H9 (cell line): ENCODE data around the gene NPFF. TPM values are rescaled to one million over a fixed set of nuclear protein-coding genes. Genes with fewer than 3 reads are reported as not detected.

Experiments
- DNase-seq: peaks from one replicate; pipeline ENCODE4 v3.0.0-alpha.2; 2017
- H2AFZ ChIP-seq: one replicate; pipeline ENCODE4 v1.6.1; 2013; ENCODE audit warnings: mild to moderate bottlenecking, low read length, control low read depth, moderate library complexity
- H2AK5ac ChIP-seq: 2 replicates; pipeline ENCODE4 v1.6.1; 2013; ENCODE audit warnings: low read length, control low read depth, mixed read lengths; ENCODE audit not compliant: insufficient read length
- H2BK120ac ChIP-seq: one replicate; pipeline ENCODE4 v1.6.1; 2013; ENCODE audit warnings: low read depth, mild to moderate bottlenecking, low read length, control low read depth, inconsistent platforms; ENCODE audit not compliant: poor library complexity, severe bottlenecking
- H2BK12ac ChIP-seq: 2 replicates; pipeline ENCODE4 v1.6.1; 2013; ENCODE audit warnings: low read length, control low read depth, mixed read lengths, low read depth; ENCODE audit not compliant: insufficient read length
- H2BK15ac ChIP-seq: 2 replicates; pipeline ENCODE4 v1.6.1; 2013; ENCODE audit warnings: low read depth, low read length, control low read depth
- H2BK20ac ChIP-seq: one replicate; pipeline ENCODE4 v1.6.1; 2013; ENCODE audit warnings: low read depth, mild to moderate bottlenecking, low read length, control low read depth, inconsistent platforms; ENCODE audit not compliant: poor library complexity, severe bottlenecking
- H2BK5ac ChIP-seq: 2 replicates; pipeline ENCODE4 v1.6.1; 2013; ENCODE audit warnings: low read length, control low read depth, mixed read lengths; ENCODE audit not compliant: insufficient read length
- H3K14ac ChIP-seq: 2 replicates; pipeline ENCODE4 v1.6.1; 2013; ENCODE audit warnings: low read length, control low read depth; ENCODE audit not compliant: insufficient read depth
- H3K18ac ChIP-seq: 2 replicates; pipeline ENCODE4 v1.6.1; 2013; ENCODE audit warnings: low read depth, mild to moderate bottlenecking, mixed read lengths, low read length, control low read depth; ENCODE audit not compliant: insufficient read length
- H3K23ac ChIP-seq: 2 replicates; pipeline ENCODE4 v1.6.1; 2013; ENCODE audit warnings: low read length, control low read depth, mixed read lengths, low read depth; ENCODE audit not compliant: insufficient read length
- H3K23me2 ChIP-seq: 2 replicates; pipeline ENCODE4 v1.6.1; 2013; ENCODE audit warnings: low read depth, mild to moderate bottlenecking, mixed read lengths, low read length, control low read depth; ENCODE audit not compliant: insufficient read length, poor library complexity, severe bottlenecking
- H3K27ac ChIP-seq: 2 replicates; pipeline ENCODE4 v1.5.1; 2013; ENCODE audit warnings: low read length, control low read depth, mixed read lengths, low read depth; ENCODE audit not compliant: insufficient read length
- H3K27me3 ChIP-seq: 2 replicates; pipeline ENCODE4 v1.6.1; 2013; ENCODE audit warnings: low read length, control low read depth, inconsistent platforms; ENCODE audit not compliant: insufficient read depth
- H3K4ac ChIP-seq: 2 replicates; pipeline ENCODE4 v1.6.1; 2013; ENCODE audit warnings: low read depth, mild to moderate bottlenecking, control low read depth, inconsistent platforms, low read length, moderate library complexity
- H3K4me1 ChIP-seq: 2 replicates; pipeline ENCODE4 v1.6.1; 2013; ENCODE audit warnings: low read length, control low read depth, inconsistent platforms; ENCODE audit not compliant: insufficient read depth
- H3K4me2 ChIP-seq: 2 replicates; pipeline ENCODE4 v1.6.1; 2013; ENCODE audit warnings: low read length, control low read depth, mixed read lengths; ENCODE audit not compliant: insufficient read length, insufficient read depth
- H3K56ac ChIP-seq: 2 replicates; pipeline ENCODE4 v1.6.1; 2013; ENCODE audit warnings: low read depth, mild to moderate bottlenecking, mixed read lengths, low read length, control low read depth; ENCODE audit not compliant: insufficient read length
- H3K79me1 ChIP-seq: 2 replicates; pipeline ENCODE4 v1.6.1; 2013; ENCODE audit warnings: low read depth, mild to moderate bottlenecking, moderate library complexity, low read length, control low read depth, inconsistent platforms; ENCODE audit not compliant: insufficient read depth, poor library complexity, severe bottlenecking
- H3K79me2 ChIP-seq: 2 replicates; pipeline ENCODE4 v1.6.1; 2013; ENCODE audit warnings: low read length, control low read depth, inconsistent platforms; ENCODE audit not compliant: insufficient read depth
- H3K9ac ChIP-seq: 2 replicates; pipeline ENCODE4 v1.6.1; 2013; ENCODE audit warnings: low read length, control low read depth, mixed read lengths; ENCODE audit not compliant: insufficient read length; ENCODE audit errors: extremely low read depth
- H3K9me3 ChIP-seq: one replicate; pipeline ENCODE4 v1.6.1; 2013; ENCODE audit warnings: low read depth, low read length, inconsistent platforms; ENCODE audit not compliant: control insufficient read depth
- H3T11ph ChIP-seq: one replicate; pipeline ENCODE4 v1.6.1; 2013; ENCODE audit warnings: mild to moderate bottlenecking, low read length, control low read depth, inconsistent platforms
- H4K20me1 ChIP-seq: one replicate; pipeline ENCODE4 v1.6.1; 2013; ENCODE audit not compliant: control insufficient read depth, insufficient read length, insufficient read depth
- H4K5ac ChIP-seq: 2 replicates; pipeline ENCODE4 v1.6.1; 2013; ENCODE audit warnings: low read depth, mild to moderate bottlenecking, mixed read lengths, low read length, control low read depth; ENCODE audit not compliant: insufficient read length
- H4K8ac ChIP-seq: replicated peaks from 2 replicates; pipeline ENCODE4 v1.6.1; 2013; ENCODE audit warnings: low read length, control low read depth, mixed read lengths, low read depth; ENCODE audit not compliant: insufficient read length
- H4K91ac ChIP-seq: 2 replicates; pipeline ENCODE4 v1.6.1; 2013; ENCODE audit warnings: low read depth, mild to moderate bottlenecking, moderate library complexity, mixed read lengths, low read length, control low read depth; ENCODE audit not compliant: insufficient read length
- H3K27ac Mint-ChIP-seq, 3 experiments: 2 replicates in 2 of 3; 3 replicates in 1 of 3; pipeline ENCODE4 v1.8.0; 2020 to 2021; ENCODE audit warnings: mixed read lengths in 3 of 3, mild to moderate bottlenecking in 1 of 3, moderate library complexity in 1 of 3
- H3K27me3 Mint-ChIP-seq: 2 replicates; pipeline ENCODE4 v1.8.0; 2021; ENCODE audit warnings: low read depth, mild to moderate bottlenecking, moderate library complexity, mixed read lengths
- H3K36me3 Mint-ChIP-seq, 3 experiments: 2 replicates in 2 of 3; 3 replicates in 1 of 3; pipeline ENCODE4 v1.8.0; 2020 to 2021; ENCODE audit warnings: low read depth in 3 of 3, mixed read lengths in 3 of 3; ENCODE audit not compliant: insufficient read depth in 1 of 3
- H3K4me1 Mint-ChIP-seq, 2 experiments: 2 replicates each; pipeline ENCODE4 v1.8.0; 2020; ENCODE audit warnings: mixed read lengths in 2 of 2
- H3K4me3 Mint-ChIP-seq, 2 experiments: 2 replicates in 1 of 2; 3 replicates in 1 of 2; pipeline ENCODE4 v1.8.0; 2020 to 2021; ENCODE audit warnings: mild to moderate bottlenecking in 2 of 2, mixed read lengths in 2 of 2, moderate library complexity in 1 of 2
- H3K9me3 Mint-ChIP-seq, 2 experiments: 2 replicates in 1 of 2; 3 replicates in 1 of 2; pipeline ENCODE4 v1.8.0; 2020; ENCODE audit warnings: mild to moderate bottlenecking in 2 of 2, mixed read lengths in 2 of 2, moderate library complexity in 1 of 2
- CTCF ChIP-seq: fragments of 200-600 bp; sonication (generic); conservative IDR thresholded peaks from 3 replicates; pipeline ENCODE4 v1.8.0; 2021; ENCODE audit warnings: antibody characterized with exemption, mild to moderate bottlenecking
- WGBS: extraction: QIAGEN DNeasy Blood & Tissue Kit; methylation state at CpG from one replicate; pipeline ENCODE4 v1.1.7; 2013; ENCODE audit warnings: missing lambda C conversion rate, low lambda C conversion rate, mixed read lengths; ENCODE audit not compliant: insufficient read length; ENCODE audit errors: extremely low coverage; 5-methylcytosine and 5-hydroxymethylcytosine counted together
- total RNA-seq: library from RNA; stranded (reverse); gene quantifications from 2 replicates; pipeline ENCODE4 v1.2.1, GENCODE V29; 2021

Gene NPFF
- total RNA-seq, 1 experiment from 2014 or later: not detected

GRCh38 chr12:53505086-53505485 is 2.2 kb downstream of the NPFF start:
- no peak overlapping the region for H2AFZ ChIP-seq
- Mint-ChIP-seq H3K4me1 (peaks cover 13 to 21% of the 10 kb centered on the region in 2 experiments), H3K27me3 (no peaks in the 10 kb centered on the region), H3K36me3 (peaks cover 19 to 36% (median 29%) of the 10 kb centered on the region in 3 experiments), H3K4me3 (no peak overlapping the region), H3K27ac (no peak overlapping the region), H3K9me3 (no peaks in the 10 kb centered on the region)
- no peak overlapping the region for H2AK5ac ChIP-seq
- H4K91ac ChIP-seq: no peak overlapping the region
- H2BK120ac ChIP-seq: no peak overlapping the region
- no peaks in the 10 kb centered on the region for H3K27me3 ChIP-seq
- no peak overlapping the region for H3K27ac ChIP-seq
- no peaks in the 10 kb centered on the region for H4K20me1 ChIP-seq
- H2BK12ac ChIP-seq: no peak overlapping the region
- no peak overlapping the region for H2BK5ac ChIP-seq
- TF ChIP-seq CTCF: no peak
- H3K9ac ChIP-seq: no peak overlapping the region
- no peak overlapping the region for H3K56ac ChIP-seq
- H2BK20ac ChIP-seq: no peak overlapping the region
- no peak overlapping the region for H2BK15ac ChIP-seq
- peaks cover 8% of the 10 kb centered on the region for H3K23me2 ChIP-seq
- no peak overlapping the region for H3K18ac ChIP-seq
- no peaks in the 10 kb centered on the region for H3K4me1 ChIP-seq
- no peak overlapping the region for H3K23ac ChIP-seq
- H3K79me2 ChIP-seq: no peaks in the 10 kb centered on the region; the same call in 1 of the 2 replicates
- WGBS: no CpG with 5 or more reads among the region's 10 CpGs
- H4K8ac ChIP-seq: no peak overlapping the region
- H3K79me1 ChIP-seq: peaks cover 5% of the 10 kb centered on the region
- DNase-seq: no peak
- H4K5ac ChIP-seq: no peak overlapping the region
- H3T11ph ChIP-seq: no peak overlapping the region
- H3K9me3 ChIP-seq: no peaks in the 10 kb centered on the region
- no peak overlapping the region for H3K14ac ChIP-seq
- H3K4ac ChIP-seq: no peak overlapping the region
- H3K4me2 ChIP-seq: no peak overlapping the region
